PC-9 (cell line): ENCODE results near the gene PRDM16.

Experiments used
- CTCF ChIP-seq: fragments of 200-600 bp; sonication (generic); conservative IDR thresholded peaks from 2 replicates; pipeline ENCODE4 v1.6.1; 2017; ENCODE audit warnings: mixed run types, antibody characterized with exemption, mild to moderate bottlenecking, moderate library complexity
- EZH2 ChIP-seq: fragments of 200-600 bp; sonication (generic); IDR thresholded peaks from 2 replicates; pipeline ENCODE4 v1.8.0; 2017; ENCODE audit warnings: antibody characterized with exemption, low read depth

GRCh38 chr1:3472906-3473305, 403.9 kb downstream of the PRDM16 start:
- TF ChIP-seq CTCF (no peak), EZH2 (no peak)
